Panc1 (cell line): Measurements from ENCODE around the gene TLL2.

Experiments used
- POLR2AphosphoS5 ChIP-seq: IDR thresholded peaks from 2 replicates; pipeline ENCODE4 v1.6.1; 2012; ENCODE audit warnings: mild to moderate bottlenecking, low read depth, low read length, moderate library complexity
- REST ChIP-seq, 2 experiments: IDR thresholded peaks; 2 replicates each; pipeline ENCODE4 v1.6.1; 2011 to 2012; ENCODE audit warnings: low read depth in 2 of 2, control low read depth in 1 of 2, low read length in 1 of 2, mild to moderate bottlenecking in 1 of 2, moderate library complexity in 1 of 2; ENCODE audit not compliant: insufficient read depth in 1 of 2
- SIN3A ChIP-seq: IDR thresholded peaks from 2 replicates; pipeline ENCODE4 v1.6.1; 2012; ENCODE audit warnings: low read depth, mild to moderate bottlenecking, low read length, moderate library complexity, borderline replicate concordance; ENCODE audit not compliant: insufficient read depth
- TCF7L2 ChIP-seq: IDR thresholded peaks from 2 replicates; pipeline ENCODE4 v1.6.1; 2011; ENCODE audit warnings: mild to moderate bottlenecking, low read depth, low read length, inconsistent platforms
- TF ChIP-seq, protein P1 (sequence below): fragments of 450-650 bp; IDR thresholded peaks from 2 replicates; pipeline ENCODE4 v1.5.1; 2017; ENCODE audit warnings: mild to moderate bottlenecking

DNA sequence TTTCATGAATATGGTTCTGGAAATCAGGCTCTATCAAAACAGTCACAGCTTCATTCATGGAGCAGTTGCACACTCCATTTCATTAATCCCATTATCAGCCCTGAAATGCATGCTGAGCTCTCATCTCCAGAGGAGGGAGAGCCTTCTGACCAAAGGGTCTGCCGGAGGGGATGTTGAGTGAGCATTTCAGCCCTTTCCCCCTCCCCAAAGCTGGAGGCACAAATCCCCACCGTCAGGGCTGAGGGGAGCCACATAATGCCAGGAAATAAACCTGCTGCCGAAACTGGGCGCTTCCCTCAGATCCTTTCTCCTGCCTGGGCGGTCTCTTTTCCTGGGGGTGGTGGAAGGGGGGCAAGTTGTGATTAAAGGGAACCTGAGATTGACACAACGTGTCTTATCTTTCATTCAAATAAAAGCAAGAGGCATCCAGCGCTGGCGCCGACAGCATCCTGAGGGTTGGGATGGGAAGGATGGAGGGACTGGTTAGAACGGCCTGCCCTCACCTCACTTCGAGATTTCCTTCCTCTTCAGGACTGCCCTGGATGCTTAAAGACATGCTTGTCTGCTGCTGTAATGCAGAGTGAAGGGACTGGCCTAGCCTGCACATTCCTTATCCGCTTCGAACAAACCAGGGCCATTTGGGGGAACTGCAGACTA is 71.6 kb downstream of the TLL2 start:
- TF ChIP-seq REST (IDR thresholded peaks at IDR 0.05; ENCODE audit: insufficient read depth in 1 of 2, low read depth in 2 of 2, low read length in 1 of 2) (no peak), POLR2AphosphoS5 (no peak), SIN3A (no peak), TCF7L2 (no peak)
- TF ChIP-seq, protein P1, sequence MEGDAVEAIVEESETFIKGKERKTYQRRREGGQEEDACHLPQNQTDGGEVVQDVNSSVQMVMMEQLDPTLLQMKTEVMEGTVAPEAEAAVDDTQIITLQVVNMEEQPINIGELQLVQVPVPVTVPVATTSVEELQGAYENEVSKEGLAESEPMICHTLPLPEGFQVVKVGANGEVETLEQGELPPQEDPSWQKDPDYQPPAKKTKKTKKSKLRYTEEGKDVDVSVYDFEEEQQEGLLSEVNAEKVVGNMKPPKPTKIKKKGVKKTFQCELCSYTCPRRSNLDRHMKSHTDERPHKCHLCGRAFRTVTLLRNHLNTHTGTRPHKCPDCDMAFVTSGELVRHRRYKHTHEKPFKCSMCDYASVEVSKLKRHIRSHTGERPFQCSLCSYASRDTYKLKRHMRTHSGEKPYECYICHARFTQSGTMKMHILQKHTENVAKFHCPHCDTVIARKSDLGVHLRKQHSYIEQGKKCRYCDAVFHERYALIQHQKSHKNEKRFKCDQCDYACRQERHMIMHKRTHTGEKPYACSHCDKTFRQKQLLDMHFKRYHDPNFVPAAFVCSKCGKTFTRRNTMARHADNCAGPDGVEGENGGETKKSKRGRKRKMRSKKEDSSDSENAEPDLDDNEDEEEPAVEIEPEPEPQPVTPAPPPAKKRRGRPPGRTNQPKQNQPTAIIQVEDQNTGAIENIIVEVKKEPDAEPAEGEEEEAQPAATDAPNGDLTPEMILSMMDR, result no peak
